ENCODE results near the gene LIG3.

DNA sequence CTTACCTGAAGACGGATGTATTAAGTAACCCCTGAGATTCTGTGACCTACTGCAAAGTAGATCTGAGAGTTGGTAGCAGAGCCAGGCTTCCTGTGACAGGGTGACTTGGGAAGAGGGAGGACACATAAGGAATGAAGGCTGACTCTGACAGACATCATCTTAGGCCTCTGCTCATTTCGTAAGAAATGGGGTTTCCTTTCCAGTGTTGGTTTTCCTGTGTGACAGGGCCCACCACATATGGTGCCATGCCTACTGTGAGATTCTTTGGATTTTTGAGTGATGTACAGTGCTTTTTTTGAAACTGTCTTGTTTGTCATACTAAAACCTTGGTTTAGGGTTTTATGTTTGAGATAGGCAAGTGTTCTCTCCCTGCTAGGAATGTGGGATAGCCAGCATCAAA, 12.7 kb downstream of the LIG3 start:
- TF ChIP-seq ZC3H10 (CRISPR knock-in tag; IDR thresholded peaks at IDR 0.05), result no peak
- no peak for TF ChIP-seq PPARA (CRISPR knock-in tag; IDR thresholded peaks at IDR 0.05; ENCODE audit: borderline replicate concordance)
- no peak for TF ChIP-seq ZFP3 (CRISPR knock-in tag; IDR thresholded peaks at IDR 0.05)
- TF ChIP-seq ARNTL (CRISPR knock-in tag; IDR thresholded peaks at IDR 0.05; ENCODE audit: borderline replicate concordance, low read depth), result no peak
- TF ChIP-seq, protein P1, sequence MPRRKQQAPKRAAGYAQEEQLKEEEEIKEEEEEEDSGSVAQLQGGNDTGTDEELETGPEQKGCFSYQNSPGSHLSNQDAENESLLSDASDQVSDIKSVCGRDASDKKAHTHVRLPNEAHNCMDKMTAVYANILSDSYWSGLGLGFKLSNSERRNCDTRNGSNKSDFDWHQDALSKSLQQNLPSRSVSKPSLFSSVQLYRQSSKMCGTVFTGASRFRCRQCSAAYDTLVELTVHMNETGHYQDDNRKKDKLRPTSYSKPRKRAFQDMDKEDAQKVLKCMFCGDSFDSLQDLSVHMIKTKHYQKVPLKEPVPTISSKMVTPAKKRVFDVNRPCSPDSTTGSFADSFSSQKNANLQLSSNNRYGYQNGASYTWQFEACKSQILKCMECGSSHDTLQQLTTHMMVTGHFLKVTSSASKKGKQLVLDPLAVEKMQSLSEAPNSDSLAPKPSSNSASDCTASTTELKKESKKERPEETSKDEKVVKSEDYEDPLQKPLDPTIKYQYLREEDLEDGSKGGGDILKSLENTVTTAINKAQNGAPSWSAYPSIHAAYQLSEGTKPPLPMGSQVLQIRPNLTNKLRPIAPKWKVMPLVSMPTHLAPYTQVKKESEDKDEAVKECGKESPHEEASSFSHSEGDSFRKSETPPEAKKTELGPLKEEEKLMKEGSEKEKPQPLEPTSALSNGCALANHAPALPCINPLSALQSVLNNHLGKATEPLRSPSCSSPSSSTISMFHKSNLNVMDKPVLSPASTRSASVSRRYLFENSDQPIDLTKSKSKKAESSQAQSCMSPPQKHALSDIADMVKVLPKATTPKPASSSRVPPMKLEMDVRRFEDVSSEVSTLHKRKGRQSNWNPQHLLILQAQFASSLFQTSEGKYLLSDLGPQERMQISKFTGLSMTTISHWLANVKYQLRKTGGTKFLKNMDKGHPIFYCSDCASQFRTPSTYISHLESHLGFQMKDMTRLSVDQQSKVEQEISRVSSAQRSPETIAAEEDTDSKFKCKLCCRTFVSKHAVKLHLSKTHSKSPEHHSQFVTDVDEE (CRISPR knock-in tag; IDR thresholded peaks at IDR 0.05), result no peak
- TF ChIP-seq, protein P2, sequence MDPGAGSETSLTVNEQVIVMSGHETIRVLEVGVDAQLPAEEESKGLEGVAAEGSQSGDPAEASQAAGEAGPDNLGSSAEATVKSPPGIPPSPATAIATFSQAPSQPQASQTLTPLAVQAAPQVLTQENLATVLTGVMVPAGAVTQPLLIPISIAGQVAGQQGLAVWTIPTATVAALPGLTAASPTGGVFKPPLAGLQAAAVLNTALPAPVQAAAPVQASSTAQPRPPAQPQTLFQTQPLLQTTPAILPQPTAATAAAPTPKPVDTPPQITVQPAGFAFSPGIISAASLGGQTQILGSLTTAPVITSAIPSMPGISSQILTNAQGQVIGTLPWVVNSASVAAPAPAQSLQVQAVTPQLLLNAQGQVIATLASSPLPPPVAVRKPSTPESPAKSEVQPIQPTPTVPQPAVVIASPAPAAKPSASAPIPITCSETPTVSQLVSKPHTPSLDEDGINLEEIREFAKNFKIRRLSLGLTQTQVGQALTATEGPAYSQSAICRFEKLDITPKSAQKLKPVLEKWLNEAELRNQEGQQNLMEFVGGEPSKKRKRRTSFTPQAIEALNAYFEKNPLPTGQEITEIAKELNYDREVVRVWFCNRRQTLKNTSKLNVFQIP (CRISPR knock-in tag; IDR thresholded peaks at IDR 0.05; ENCODE audit: borderline replicate concordance, low read depth), result no peak
